GM12873 (cell line): ENCODE results near the gene C14orf93.

Experiments used
- CTCF ChIP-seq: IDR thresholded peaks from 2 replicates; pipeline ENCODE4 v1.5.1; 2012; ENCODE audit warnings: low read depth, mild to moderate bottlenecking, moderate library complexity, low read length, control low read depth; ENCODE audit not compliant: insufficient read depth; ENCODE audit errors: missing control alignments

C14orf93 gene

GRCh38 chr14:23021889-23022442, 12.0 kb upstream of the C14orf93 start:
- no peak for TF ChIP-seq CTCF

- TF ChIP-seq CTCF, result no peak
These were observed 11.5 kb upstream of the C14orf93 start for GRCh38 chr14:23021434-23021833.

- TF ChIP-seq CTCF, result no peak
These were observed 10.5 kb upstream of the C14orf93 start for GRCh38 chr14:23020143-23021128.

- TF ChIP-seq CTCF, result no peak
These were observed 8.2 kb upstream of the C14orf93 start for GRCh38 chr14:23018107-23018506.

- TF ChIP-seq CTCF, result no peak
These were observed 7.1 kb upstream of the C14orf93 start for GRCh38 chr14:23017091-23017490.

GRCh38 chr14:23015618-23016017, 5.7 kb upstream of the C14orf93 start:
- TF ChIP-seq CTCF, result no peak

- no peak for TF ChIP-seq CTCF
These were observed 3.3 kb upstream of the C14orf93 start for GRCh38 chr14:23013054-23013748.
